Progenitor cell of endocrine pancreas (in vitro differentiated cells): Measurements from ENCODE around the gene HMX2. TPM values are rescaled to one million over a fixed set of nuclear protein-coding genes. Genes with fewer than 3 reads are reported as not detected.

Source experiments
- DNase-seq: peaks from one replicate; pipeline ENCODE4 v3.0.0; 2021; ENCODE audit warnings: low spot score; ENCODE audit not compliant: unreplicated experiment
- H3K27ac Mint-ChIP-seq: 2 replicates; pipeline ENCODE4 v1.8.0; 2021; ENCODE audit warnings: mild to moderate bottlenecking, moderate library complexity, mixed read lengths
- H3K27me3 Mint-ChIP-seq: 2 replicates; pipeline ENCODE4 v1.8.0; 2021; ENCODE audit warnings: mixed read lengths
- H3K36me3 Mint-ChIP-seq: 2 replicates; pipeline ENCODE4 v1.8.0; 2022; ENCODE audit warnings: mixed read lengths; ENCODE audit not compliant: insufficient read depth
- H3K4me1 Mint-ChIP-seq: 2 replicates; pipeline ENCODE4 v1.8.0; 2021; ENCODE audit warnings: low read depth, mixed read lengths
- H3K4me3 Mint-ChIP-seq: 2 replicates; pipeline ENCODE4 v1.8.0; 2021; ENCODE audit warnings: low read depth, mild to moderate bottlenecking, moderate library complexity, mixed read lengths
- H3K9me3 Mint-ChIP-seq: 2 replicates; pipeline ENCODE4 v1.8.0; 2021; ENCODE audit warnings: low read depth, mixed read lengths
- total RNA-seq: library from RNA; stranded (reverse); gene quantifications from 2 replicates; pipeline ENCODE4 v1.2.1, GENCODE V29; 2021
- TF ChIP-seq, protein P1 (sequence below): fragments of 200-600 bp; sonication (generic); IDR thresholded peaks from one replicate; pipeline ENCODE4 v1.5.0; 2021; ENCODE audit warnings: antibody characterized with exemption, mild to moderate bottlenecking; ENCODE audit not compliant: unreplicated experiment

Gene HMX2
- total RNA-seq, 1 donor from 2014 or later, result not detected

- Mint-ChIP-seq H3K27ac (no peak overlapping the region), H3K36me3 (no peaks in the 10 kb centered on the region), H3K4me1 (peaks cover 21% of the 10 kb centered on the region), H3K9me3 (no peaks in the 10 kb centered on the region), H3K4me3 (peak overlapping the region; percentile 59), H3K27me3 (peaks cover 66% of the 10 kb centered on the region)
- TF ChIP-seq, protein P1, sequence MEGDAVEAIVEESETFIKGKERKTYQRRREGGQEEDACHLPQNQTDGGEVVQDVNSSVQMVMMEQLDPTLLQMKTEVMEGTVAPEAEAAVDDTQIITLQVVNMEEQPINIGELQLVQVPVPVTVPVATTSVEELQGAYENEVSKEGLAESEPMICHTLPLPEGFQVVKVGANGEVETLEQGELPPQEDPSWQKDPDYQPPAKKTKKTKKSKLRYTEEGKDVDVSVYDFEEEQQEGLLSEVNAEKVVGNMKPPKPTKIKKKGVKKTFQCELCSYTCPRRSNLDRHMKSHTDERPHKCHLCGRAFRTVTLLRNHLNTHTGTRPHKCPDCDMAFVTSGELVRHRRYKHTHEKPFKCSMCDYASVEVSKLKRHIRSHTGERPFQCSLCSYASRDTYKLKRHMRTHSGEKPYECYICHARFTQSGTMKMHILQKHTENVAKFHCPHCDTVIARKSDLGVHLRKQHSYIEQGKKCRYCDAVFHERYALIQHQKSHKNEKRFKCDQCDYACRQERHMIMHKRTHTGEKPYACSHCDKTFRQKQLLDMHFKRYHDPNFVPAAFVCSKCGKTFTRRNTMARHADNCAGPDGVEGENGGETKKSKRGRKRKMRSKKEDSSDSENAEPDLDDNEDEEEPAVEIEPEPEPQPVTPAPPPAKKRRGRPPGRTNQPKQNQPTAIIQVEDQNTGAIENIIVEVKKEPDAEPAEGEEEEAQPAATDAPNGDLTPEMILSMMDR, result no peak
- no peak for DNase-seq
These were observed 2.5 kb downstream of the HMX2 start for GRCh38 chr10:123150271-123150985.

DNA sequence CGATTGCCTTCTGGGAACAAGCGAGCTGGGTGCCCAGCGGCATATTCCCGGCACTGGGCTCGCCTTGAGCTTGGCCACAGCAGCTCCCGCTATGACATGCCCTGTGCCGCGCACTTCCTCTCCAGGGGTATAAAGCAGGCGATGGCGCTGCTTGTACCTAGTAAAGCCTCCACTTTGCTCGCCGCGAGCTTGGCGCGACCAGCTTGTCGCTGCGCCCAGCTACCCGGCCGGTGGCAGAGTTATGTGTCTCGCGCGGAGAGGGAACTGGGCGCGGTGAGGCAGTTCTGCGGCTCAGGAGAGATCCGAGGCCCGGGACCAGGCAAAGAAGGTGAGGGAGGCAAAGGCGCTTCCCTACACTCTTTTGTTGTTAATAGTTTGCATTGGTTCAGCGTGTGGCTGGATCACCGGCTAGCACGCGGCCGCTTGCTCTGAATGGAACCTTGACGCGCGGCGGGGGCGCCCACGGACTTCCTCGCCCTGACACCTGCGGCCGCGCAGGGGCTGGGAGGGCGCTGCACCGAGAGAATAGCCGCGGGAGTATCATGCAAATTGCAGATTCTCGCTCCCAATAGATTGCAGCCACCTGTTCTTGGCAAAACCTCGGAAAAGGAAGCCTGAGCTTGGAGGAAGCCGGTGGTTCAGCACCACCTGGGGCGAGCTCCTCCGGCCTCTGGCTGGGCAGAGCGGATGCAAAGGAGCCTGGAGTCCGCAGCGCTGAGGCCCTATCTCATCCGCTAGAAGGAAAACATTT lies 3.2 kb downstream of the HMX2 start:
- peaks cover 2% of the 10 kb centered on the region for H3K36me3 Mint-ChIP-seq
- H3K9me3 Mint-ChIP-seq, result no peaks in the 10 kb centered on the region
- DNase-seq, result no peak
- TF ChIP-seq, protein P1, result no peak
- peaks cover 60% of the 10 kb centered on the region for H3K27me3 Mint-ChIP-seq
- H3K27ac Mint-ChIP-seq, result no peak overlapping the region
- H3K4me3 Mint-ChIP-seq, result no peak overlapping the region
- H3K4me1 Mint-ChIP-seq, result peaks cover 23% of the 10 kb centered on the region

DNA sequence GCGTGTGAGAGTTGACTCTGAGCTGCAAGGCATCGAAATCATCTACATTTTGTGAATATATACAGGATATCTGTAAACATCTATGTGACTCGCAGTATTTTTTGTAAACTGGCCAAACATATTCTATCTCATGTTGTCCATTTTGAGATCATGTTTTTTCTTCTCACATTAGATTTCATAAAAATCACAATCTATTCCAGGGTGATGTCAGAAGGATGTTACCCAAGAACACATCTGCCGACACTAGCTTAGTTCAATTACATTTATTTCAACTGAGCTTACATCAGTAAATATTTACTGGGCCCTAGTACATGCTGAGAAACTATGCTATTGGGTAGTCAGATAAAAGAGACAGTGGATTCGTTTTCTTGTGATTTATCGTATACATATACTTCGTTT lies 3.8 kb downstream of the HMX2 start:
- DNase-seq, result no peak
- no peak overlapping the region for H3K4me3 Mint-ChIP-seq
- H3K4me1 Mint-ChIP-seq, result peaks cover 23% of the 10 kb centered on the region
- peaks cover 4% of the 10 kb centered on the region for H3K36me3 Mint-ChIP-seq
- no peaks in the 10 kb centered on the region for H3K9me3 Mint-ChIP-seq
- TF ChIP-seq, protein P1, result no peak
- peaks cover 56% of the 10 kb centered on the region for H3K27me3 Mint-ChIP-seq
- H3K27ac Mint-ChIP-seq, result no peak overlapping the region

GRCh38 chr10:123153486-123154091 lies 5.7 kb downstream of the HMX2 start:
- peaks cover 13% of the 10 kb centered on the region for H3K36me3 Mint-ChIP-seq
- H3K27ac Mint-ChIP-seq, result peak overlapping the region; percentile 98
- H3K27me3 Mint-ChIP-seq, result peaks cover 49% of the 10 kb centered on the region
- H3K9me3 Mint-ChIP-seq, result no peaks in the 10 kb centered on the region
- peaks cover 23% of the 10 kb centered on the region for H3K4me1 Mint-ChIP-seq
- DNase-seq, result no peak
- TF ChIP-seq, protein P1, result no peak
- H3K4me3 Mint-ChIP-seq, result peak overlapping the region; percentile 100

DNA sequence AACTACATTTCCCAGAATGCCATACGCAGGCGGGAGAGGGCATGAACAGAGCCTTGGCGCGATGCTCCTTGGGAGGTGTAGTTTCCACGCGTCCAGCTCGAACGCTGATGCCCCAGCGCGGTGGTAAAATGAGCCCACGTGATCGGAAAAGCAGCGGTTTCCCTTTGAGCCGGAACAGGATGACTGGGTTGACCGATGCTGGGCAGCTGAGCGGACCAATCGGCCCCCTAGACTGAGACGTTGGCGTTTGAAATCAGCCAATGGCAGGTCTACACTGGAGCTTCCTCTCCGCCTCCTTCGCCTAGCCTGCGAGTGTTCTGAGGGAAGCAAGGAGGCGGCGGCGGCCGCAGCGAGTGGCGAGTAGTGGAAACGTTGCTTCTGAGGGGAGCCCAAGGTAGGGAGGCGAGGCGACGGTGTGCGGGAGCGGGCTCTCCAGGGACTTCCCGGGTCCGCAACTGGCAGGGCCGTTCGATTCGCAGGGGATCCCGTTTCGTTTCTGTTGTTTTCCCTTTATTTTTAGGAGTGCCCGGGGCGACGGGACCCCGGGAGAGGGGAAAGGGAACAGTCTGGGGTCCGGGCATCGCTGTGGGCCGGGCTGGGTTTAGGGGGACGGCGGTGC lies 6.3 kb downstream of the HMX2 start, which contains the start of gene BUB3:
BUB3 (plus strand) TSS at position 311 of the 619 bp plus-strand sequence. CDS start 516 bp downstream, outside the sequence.
- Mint-ChIP-seq H3K36me3 (peaks cover 13% of the 10 kb centered on the region), H3K9me3 (no peaks in the 10 kb centered on the region), H3K27me3 (peaks cover 44% of the 10 kb centered on the region), H3K27ac (peak within 1 kb of the TSS; percentile 98), H3K4me3 (peak within 1 kb of the TSS; percentile 100), H3K4me1 (peaks cover 19% of the 10 kb centered on the region)
- TF ChIP-seq, protein P1, result no peak
- DNase-seq, result peak; percentile 92
